Kidney epithelial cell (primary cell): Measurements from ENCODE around the gene ANKRD31. TPM values are rescaled to one million over a fixed set of nuclear protein-coding genes. Genes with fewer than 3 reads are reported as not detected.
"Not testable (repeated sequence)": the region's sequence is repeated elsewhere in the genome, so short reads cannot be mapped to it uniquely, and the experiment has no call there.

Source experiments
- DNase-seq: peaks from one replicate; pipeline ENCODE4 v3.0.0-alpha.2; 2010; ENCODE audit warnings: low read depth
- H3K27me3 ChIP-seq: 2 replicates; pipeline ENCODE4 v1.6.0; 2011; ENCODE audit warnings: low read length; ENCODE audit not compliant: control insufficient read depth, insufficient read depth
- H3K36me3 ChIP-seq: 2 replicates; pipeline ENCODE4 v1.5.1; 2011; ENCODE audit warnings: low read length; ENCODE audit not compliant: control insufficient read depth, insufficient read depth
- H3K4me3 ChIP-seq: 2 replicates; pipeline ENCODE4 v1.5.1; 2011; ENCODE audit warnings: low read depth, mild to moderate bottlenecking, control low read depth, low read length
- CTCF ChIP-seq: IDR thresholded peaks from 2 replicates; pipeline ENCODE4 v1.5.1; 2011; ENCODE audit warnings: mild to moderate bottlenecking, moderate library complexity, low read length, control low read depth, inconsistent platforms; ENCODE audit not compliant: insufficient read depth, poor library complexity, severe bottlenecking
- total RNA-seq: library from RNA; depleted of rRNA; stranded (reverse); fragments of >200 nt; gene quantifications from 2 replicates; pipeline ENCODE4 v1.2.3, GENCODE V29; 2015

Gene ANKRD31
- total RNA-seq, 1 donor from 2014 or later = 0.21 TPM

DNA sequence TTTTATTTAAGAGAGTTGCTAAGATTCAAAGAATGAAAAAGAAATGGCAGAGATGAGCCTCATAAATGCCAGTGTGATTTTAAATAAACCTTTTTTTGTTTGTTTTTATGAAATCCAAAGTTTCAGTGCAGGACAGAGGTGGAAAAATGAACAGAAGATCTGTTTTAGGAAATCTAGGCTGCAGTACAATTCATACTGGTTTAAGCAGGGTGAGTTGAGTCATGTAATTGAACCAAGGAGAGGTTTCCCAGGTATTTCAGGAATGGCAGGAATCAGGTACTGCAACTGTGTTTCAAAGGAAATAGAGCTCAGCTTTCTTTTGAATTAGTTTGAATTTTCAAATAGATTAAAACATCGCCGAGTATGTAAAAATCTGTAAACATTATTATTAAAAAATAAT, 3.0 kb upstream of the ANKRD31 start:
- H3K36me3 ChIP-seq = no peaks in the 10 kb centered on the region
- no peaks in the 10 kb centered on the region for H3K27me3 ChIP-seq
- DNase-seq = no peak
- no peak overlapping the region for H3K4me3 ChIP-seq
- no peak for TF ChIP-seq CTCF

- no peak overlapping the region for H3K4me3 ChIP-seq
- no peak for TF ChIP-seq CTCF
- H3K27me3 ChIP-seq = no peaks in the 10 kb centered on the region
- DNase-seq = no peak
- H3K36me3 ChIP-seq = no peaks in the 10 kb centered on the region
Measured at GRCh38 chr5:75235711-75236110, 967 bp downstream of the ANKRD31 start.

- no peak for TF ChIP-seq CTCF
- Histone ChIP-seq H3K27me3 (no peaks in the 10 kb centered on the region), H3K4me3 (no peak overlapping the region), H3K36me3 (no peaks in the 10 kb centered on the region)
- DNase-seq = no peak
Measured at GRCh38 chr5:75234251-75234650, 2.4 kb downstream of the ANKRD31 start.

- DNase-seq = no peak
- Histone ChIP-seq H3K36me3 (no peaks in the 10 kb centered on the region), H3K27me3 (no peaks in the 10 kb centered on the region), H3K4me3 (no peak overlapping the region)
- no peak for TF ChIP-seq CTCF
Measured at GRCh38 chr5:75226916-75227315, 9.8 kb downstream of the ANKRD31 start.

DNA sequence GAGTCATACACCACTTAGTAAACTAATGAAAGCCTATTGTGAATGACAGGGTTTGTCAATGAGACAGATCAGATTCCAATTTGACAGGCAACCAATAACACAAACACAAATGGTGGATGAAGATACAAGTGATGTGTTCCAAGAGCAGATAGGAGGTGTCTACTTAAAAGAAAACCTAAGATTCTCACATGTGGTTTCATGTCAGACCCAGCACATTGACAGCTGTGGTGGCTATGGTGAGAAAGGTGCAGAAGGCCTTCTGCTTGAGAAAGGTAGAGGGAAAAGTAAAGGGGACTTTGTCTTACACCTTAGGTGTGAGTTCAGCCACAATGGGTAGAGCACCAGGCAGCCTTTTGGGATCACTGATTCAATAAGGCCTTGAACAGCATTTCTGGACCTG, 11.2 kb downstream of the ANKRD31 start:
- Histone ChIP-seq H3K27me3 (no peaks in the 10 kb centered on the region), H3K4me3 (no peak overlapping the region), H3K36me3 (no peaks in the 10 kb centered on the region)
- DNase-seq = no peak
- TF ChIP-seq CTCF = no peak

GRCh38 chr5:75220787-75221186, 15.9 kb downstream of the ANKRD31 start:
- not testable (repeated sequence) for H3K36me3 ChIP-seq, H3K4me3 ChIP-seq, DNase-seq, H3K27me3 ChIP-seq

GRCh38 chr5:75214928-75215327, 21.8 kb downstream of the ANKRD31 start:
- Histone ChIP-seq H3K36me3 (no peaks in the 10 kb centered on the region), H3K4me3 (no peak overlapping the region), H3K27me3 (no peaks in the 10 kb centered on the region)
- DNase-seq = no peak
- no peak for TF ChIP-seq CTCF
